ENCODE measurements around the gene RNASE4. TPM values are rescaled to one million over a fixed set of nuclear protein-coding genes. Genes with fewer than 3 reads are reported as not detected.

Gene RNASE4
- total RNA-seq, 1 donor from 2014 or later: 6.3 TPM

GRCh38 chr14:20686386-20687143 lies 2.2 kb downstream of the RNASE4 start:
- Histone ChIP-seq H2AFZ (ENCODE audit: low read depth, low read length) (no peak overlapping the region), H3K9me3 (ENCODE audit: insufficient read depth, low read depth, low read length) (no peaks in the 10 kb centered on the region), H3K4me1 (ENCODE audit: insufficient read depth, low read length) (peaks cover 7% of the 10 kb centered on the region), H3K27me3 (ENCODE audit: insufficient read depth, low read length) (no peaks in the 10 kb centered on the region), H3K9ac (ENCODE audit: low read length) (no peak overlapping the region), H3K36me3 (ENCODE audit: insufficient read depth, low read length) (no peaks in the 10 kb centered on the region), H3K4me3 (ENCODE audit: insufficient read depth, low read depth, low read length) (no peak overlapping the region), H3K79me2 (ENCODE audit: insufficient read depth, low read length) (no peaks in the 10 kb centered on the region), H3K27ac (ENCODE audit: low read depth, low read length) (no peak overlapping the region), H3K4me2 (ENCODE audit: low read length) (no peak overlapping the region), H4K20me1 (ENCODE audit: insufficient read depth, low read length) (no peaks in the 10 kb centered on the region)
- DNase-seq (ENCODE audit: low read depth): no peak
- no peaks in the 10 kb centered on the region for H3K9me3 Mint-ChIP-seq (ENCODE audit: unreplicated experiment)
- peaks cover 5% of the 10 kb centered on the region for H3K4me1 Mint-ChIP-seq (ENCODE audit: low read depth, unreplicated experiment)
- no peak for FAIRE-seq
- H3K27ac Mint-ChIP-seq (ENCODE audit: unreplicated experiment): no peak overlapping the region
- H3K36me3 Mint-ChIP-seq (ENCODE audit: low read depth, unreplicated experiment): no peaks in the 10 kb centered on the region
- TF ChIP-seq EZH2 (IDR thresholded peaks at IDR 0.05; ENCODE audit: insufficient read depth, low read length) (no peak), CTCF (IDR thresholded peaks at IDR 0.05; ENCODE audit: insufficient read depth, low read depth, low read length) (no peak)
- H3K27me3 Mint-ChIP-seq (ENCODE audit: low read depth, unreplicated experiment): no peaks in the 10 kb centered on the region
- no peak overlapping the region for H3K4me3 Mint-ChIP-seq (ENCODE audit: unreplicated experiment)

- Histone ChIP-seq H3K4me1 (ENCODE audit: insufficient read depth, low read length) (no peaks in the 10 kb centered on the region), H3K27me3 (ENCODE audit: insufficient read depth, low read length) (no peaks in the 10 kb centered on the region), H3K4me3 (ENCODE audit: insufficient read depth, low read depth, low read length) (no peak overlapping the region), H3K4me2 (ENCODE audit: low read length) (no peak overlapping the region), H3K27ac (ENCODE audit: low read depth, low read length) (no peak overlapping the region), H3K9me3 (ENCODE audit: insufficient read depth, low read depth, low read length) (no peaks in the 10 kb centered on the region), H3K9ac (ENCODE audit: low read length) (no peak overlapping the region), H3K36me3 (ENCODE audit: insufficient read depth, low read length) (no peaks in the 10 kb centered on the region), H4K20me1 (ENCODE audit: insufficient read depth, low read length) (no peaks in the 10 kb centered on the region), H2AFZ (ENCODE audit: low read depth, low read length) (no peak overlapping the region), H3K79me2 (ENCODE audit: insufficient read depth, low read length) (no peaks in the 10 kb centered on the region)
- no peak overlapping the region for H3K27ac Mint-ChIP-seq (ENCODE audit: unreplicated experiment)
- H3K4me3 Mint-ChIP-seq (ENCODE audit: unreplicated experiment): no peak overlapping the region
- no peaks in the 10 kb centered on the region for H3K9me3 Mint-ChIP-seq (ENCODE audit: unreplicated experiment)
- H3K27me3 Mint-ChIP-seq (ENCODE audit: low read depth, unreplicated experiment): no peaks in the 10 kb centered on the region
- peaks cover 5% of the 10 kb centered on the region for H3K4me1 Mint-ChIP-seq (ENCODE audit: low read depth, unreplicated experiment)
- DNase-seq (ENCODE audit: low read depth) (no peak), FAIRE-seq (no peak)
- no peaks in the 10 kb centered on the region for H3K36me3 Mint-ChIP-seq (ENCODE audit: low read depth, unreplicated experiment)
- no peak for TF ChIP-seq EZH2 (IDR thresholded peaks at IDR 0.05; ENCODE audit: insufficient read depth, low read length)
- TF ChIP-seq CTCF (IDR thresholded peaks at IDR 0.05; ENCODE audit: insufficient read depth, low read depth, low read length): no peak
Observed at GRCh38 chr14:20687362-20688166, 3.2 kb downstream of the RNASE4 start.

Data from astrocyte (in vitro differentiated cells and primary cell).